Activated T-cell treated with anti-CD3 and anti-CD28 coated beads for 4 hours (primary cell): ENCODE measurements around the gene CPS1.

Source experiments
- DNase-seq: peaks from one replicate; pipeline ENCODE4 v3.0.0-alpha.2; 2020

The CPS1 gene

GRCh38 chr2:210713122-210713521, 156.7 kb downstream of the CPS1 start:
- no peak for DNase-seq

GRCh38 chr2:210715560-210716082, 159.2 kb downstream of the CPS1 start:
- no peak for DNase-seq

- no peak for DNase-seq
Observed at GRCh38 chr2:210718503-210718902, 162.1 kb downstream of the CPS1 start.

GRCh38 chr2:210722092-210722491, 165.7 kb downstream of the CPS1 start:
- DNase-seq, result no peak

GRCh38 chr2:210727549-210727948, 171.2 kb downstream of the CPS1 start:
- DNase-seq, result no peak
